Calu3 (cell line): ENCODE data around the gene AGBL4. TPM values are rescaled to one million over a fixed set of nuclear protein-coding genes. Genes with fewer than 3 reads are reported as not detected.

Experiments used
- BruUV-seq: library from RNA; stranded (reverse); fragments of 400-500 nt; replicated peaks from 2 replicates; lab custom pipeline; 2021; lab: Mats Ljungman, UMichigan
- CTCF ChIA-PET: fragments of 300-600 bp; sonication (Branson Sonifier 250); formaldehyde crosslinking; loops from one replicate; lab custom pipeline; 2022; ENCODE audit warnings: antibody characterized with exemption; lab: Charles Lee
- DNase-seq: peaks from one replicate; pipeline ENCODE4 v3.0.0; 2022
- H3K27ac Mint-ChIP-seq: one replicate; pipeline ENCODE4 v1.8.0; 2022; ENCODE audit warnings: mixed read lengths; ENCODE audit not compliant: unreplicated experiment
- H3K27me3 Mint-ChIP-seq: one replicate; pipeline ENCODE4 v1.8.0; 2022; ENCODE audit warnings: mixed read lengths; ENCODE audit not compliant: unreplicated experiment
- H3K36me3 Mint-ChIP-seq: one replicate; pipeline ENCODE4 v1.8.0; 2022; ENCODE audit warnings: mild to moderate bottlenecking, moderate library complexity, mixed read lengths; ENCODE audit not compliant: insufficient read depth, unreplicated experiment
- H3K4me1 Mint-ChIP-seq: one replicate; pipeline ENCODE4 v1.8.0; 2022; ENCODE audit warnings: mild to moderate bottlenecking, low read depth, mixed read lengths; ENCODE audit not compliant: unreplicated experiment
- H3K4me3 Mint-ChIP-seq: one replicate; pipeline ENCODE4 v1.8.0; 2022; ENCODE audit warnings: mild to moderate bottlenecking, low read depth, moderate library complexity, mixed read lengths; ENCODE audit not compliant: unreplicated experiment
- H3K9me3 Mint-ChIP-seq: one replicate; pipeline ENCODE4 v1.8.0; 2022; ENCODE audit warnings: low read depth, mixed read lengths; ENCODE audit not compliant: unreplicated experiment
- CTCF ChIP-seq: fragments of 200-600 bp; IDR thresholded peaks from one replicate; pipeline ENCODE4 v1.8.0; 2022; ENCODE audit warnings: antibody characterized with exemption; ENCODE audit not compliant: unreplicated experiment
- intact Hi-C: fragments of 100-400 bp; cut with micrococcal nuclease; formaldehyde crosslinking; loops from one replicate; pipeline ENCODE4 v1.10.0; 2022; ENCODE audit not compliant: unreplicated experiment
- total RNA-seq: library from RNA; stranded (reverse); gene quantifications from 2 replicates; pipeline ENCODE4 v1.2.3, GENCODE V29; 2022

AGBL4 gene
- total RNA-seq, 1 experiment from 2014 or later = not detected

GRCh38 chr1:48943826-48944225, 1079.9 kb downstream of the AGBL4 start:
- Mint-ChIP-seq H3K9me3 (no peaks in the 10 kb centered on the region), H3K4me1 (no peaks in the 10 kb centered on the region), H3K36me3 (no peaks in the 10 kb centered on the region), H3K4me3 (no peak overlapping the region), H3K27ac (no peak overlapping the region), H3K27me3 (no peaks in the 10 kb centered on the region)
- CTCF ChIA-PET = interaction anchor here (1.1 kb wide), 1 partner anchor 11 kb away, joined by 3 read pairs; no protein-coding TSS in a partner anchor
- no peak for DNase-seq
- intact Hi-C loops = no loop called here
- no peak for TF ChIP-seq CTCF
- BruUV-seq = no TSS peak

DNA sequence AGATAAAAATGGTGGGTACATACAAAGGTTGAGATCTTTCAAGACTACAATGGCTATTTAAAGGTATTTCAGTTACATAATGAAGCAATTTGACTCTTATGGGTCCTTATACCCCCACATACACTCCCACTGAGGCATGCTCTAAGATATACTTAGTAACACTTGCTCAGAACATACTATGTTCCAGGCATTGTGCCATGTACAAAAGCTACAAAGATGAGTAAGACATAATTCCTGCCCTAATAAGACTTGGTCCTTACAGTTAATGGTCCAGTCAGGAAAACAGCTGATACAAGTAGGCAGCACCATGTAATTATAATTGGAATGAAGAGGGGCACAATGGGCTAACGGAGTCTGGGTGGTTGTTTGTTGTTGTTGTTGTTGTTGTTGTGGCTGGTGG, 1080.4 kb downstream of the AGBL4 start:
- no TSS peak for BruUV-seq
- H3K4me1 Mint-ChIP-seq = no peaks in the 10 kb centered on the region
- intact Hi-C loops = no loop called here
- H3K27ac Mint-ChIP-seq = no peak overlapping the region
- H3K27me3 Mint-ChIP-seq = no peaks in the 10 kb centered on the region
- no peaks in the 10 kb centered on the region for H3K36me3 Mint-ChIP-seq
- no peak overlapping the region for H3K4me3 Mint-ChIP-seq
- no peak for TF ChIP-seq CTCF
- no peaks in the 10 kb centered on the region for H3K9me3 Mint-ChIP-seq
- no peak for DNase-seq
- CTCF ChIA-PET = interaction anchor here (1.1 kb wide), 1 partner anchor 10 kb away, joined by 3 read pairs; no protein-coding TSS in a partner anchor

- H3K4me1 Mint-ChIP-seq = no peaks in the 10 kb centered on the region
- no TSS peak for BruUV-seq
- CTCF ChIA-PET = no interaction called here
- no peak overlapping the region for H3K27ac Mint-ChIP-seq
- H3K9me3 Mint-ChIP-seq = no peaks in the 10 kb centered on the region
- H3K27me3 Mint-ChIP-seq = no peaks in the 10 kb centered on the region
- H3K36me3 Mint-ChIP-seq = no peaks in the 10 kb centered on the region
- H3K4me3 Mint-ChIP-seq = no peak overlapping the region
- no peak for DNase-seq
- intact Hi-C loops = no loop called here
- TF ChIP-seq CTCF = no peak
Measured at GRCh38 chr1:48940962-48941732, 1082.6 kb downstream of the AGBL4 start.

- no peaks in the 10 kb centered on the region for H3K9me3 Mint-ChIP-seq
- no peak for DNase-seq
- no peaks in the 10 kb centered on the region for H3K27me3 Mint-ChIP-seq
- no TSS peak for BruUV-seq
- intact Hi-C loops = no loop called here
- no peaks in the 10 kb centered on the region for H3K36me3 Mint-ChIP-seq
- H3K27ac Mint-ChIP-seq = no peak overlapping the region
- CTCF ChIA-PET = no interaction called here
- no peak overlapping the region for H3K4me3 Mint-ChIP-seq
- TF ChIP-seq CTCF = no peak
- no peaks in the 10 kb centered on the region for H3K4me1 Mint-ChIP-seq
Measured at GRCh38 chr1:48940354-48940753, 1083.4 kb downstream of the AGBL4 start.
